CD4-positive, alpha-beta memory T cell (primary cell): ENCODE results near the gene CISTR. TPM values are rescaled to one million over a fixed set of nuclear protein-coding genes. Genes with fewer than 3 reads are reported as not detected.
A peak's percentile ranks its signal among the peaks of the same experiment; 100 is the strongest.

ENCODE experiments used
- CTCF ChIA-PET: fragments of 350-600 bp; sonication (Branson Sonifier 250); formaldehyde crosslinking; loops from one replicate; lab custom pipeline; 2021; ENCODE audit warnings: inconsistent platforms; ENCODE audit not compliant: partially characterized antibody; lab: Charles Lee
- POLR2A ChIA-PET: fragments of 350-600 bp; sonication (Branson Sonifier 250); formaldehyde crosslinking; loops from one replicate; lab custom pipeline; 2021; ENCODE audit not compliant: partially characterized antibody; lab: Charles Lee
- DNase-seq, 5 donors: peaks; one replicate each; pipeline versions ENCODE4 v3.0.0 to v3.0.0-alpha.2; 2020 to 2022; ENCODE audit warnings: mixed read lengths in 1 of 5
- H3K27ac ChIP-seq: one replicate; pipeline ENCODE4 v1.7.0; 2013; ENCODE audit warnings: low read depth, low read length
- H3K27me3 ChIP-seq: 2 replicates; pipeline ENCODE4 v1.7.0; 2013; ENCODE audit warnings: mild to moderate bottlenecking, low read length, moderate library complexity; ENCODE audit not compliant: insufficient read depth
- H3K36me3 ChIP-seq: 2 replicates; pipeline ENCODE4 v1.7.0; 2013; ENCODE audit warnings: mild to moderate bottlenecking, low read length, moderate library complexity; ENCODE audit not compliant: insufficient read depth
- H3K4me1 ChIP-seq: 2 replicates; pipeline ENCODE4 v1.7.0; 2013; ENCODE audit warnings: mild to moderate bottlenecking, low read length, moderate library complexity; ENCODE audit not compliant: insufficient read depth
- H3K4me3 ChIP-seq, 2 donors: one replicate each; pipeline ENCODE4 v1.7.0; 2013; ENCODE audit warnings: low read length in 2 of 2, mild to moderate bottlenecking in 1 of 2
- H3K9me3 ChIP-seq, 2 donors: one replicate each; pipeline ENCODE4 v1.7.0; 2013; ENCODE audit warnings: low read length in 2 of 2, control low read depth in 1 of 2; ENCODE audit not compliant: control insufficient read depth in 1 of 2
- H3K27ac Mint-ChIP-seq, 7 donors: one replicate each; pipeline ENCODE4 v1.8.0; 2020 to 2021; ENCODE audit warnings: mixed read lengths in 7 of 7, mild to moderate bottlenecking in 6 of 7, inconsistent platforms in 3 of 7, moderate library complexity in 3 of 7
- H3K27me3 Mint-ChIP-seq, 2 donors: one replicate each; pipeline ENCODE4 v1.8.0; 2020 to 2021; ENCODE audit warnings: mixed read lengths in 2 of 2
- H3K36me3 Mint-ChIP-seq, 2 donors: one replicate each; pipeline ENCODE4 v1.8.0; 2020 to 2021; ENCODE audit warnings: mixed read lengths in 2 of 2, inconsistent platforms in 1 of 2, mild to moderate bottlenecking in 1 of 2
- H3K4me1 Mint-ChIP-seq, 4 donors: one replicate each; pipeline ENCODE4 v1.8.0; 2020 to 2021; ENCODE audit warnings: mixed read lengths in 4 of 4, mild to moderate bottlenecking in 1 of 4
- H3K4me3 Mint-ChIP-seq, 8 donors: one replicate each; pipeline ENCODE4 v1.8.0; 2020 to 2021; ENCODE audit warnings: mixed read lengths in 8 of 8, mild to moderate bottlenecking in 7 of 8, moderate library complexity in 6 of 8, inconsistent platforms in 3 of 8
- H3K9me3 Mint-ChIP-seq, 8 donors: one replicate each; pipeline ENCODE4 v1.8.0; 2020 to 2021; ENCODE audit warnings: mixed read lengths in 8 of 8, mild to moderate bottlenecking in 5 of 8, inconsistent platforms in 3 of 8, moderate library complexity in 1 of 8
- intact Hi-C: fragments of 100-400 bp; cut with micrococcal nuclease; formaldehyde crosslinking; loops from one replicate; pipeline ENCODE4 v1.15.1; 2023
- polyA plus RNA-seq, 2 donors: library from polyadenylated mRNA; unstranded; fragments of 300-500 nt; fragmentation: Illumina TruSeq; gene quantifications; one replicate each; pipeline ENCODE4 v1.2.3, GENCODE V29; 2021
- total RNA-seq, 2 experiments: library from RNA; stranded (reverse); gene quantifications; one replicate each; pipeline ENCODE4 v1.2.3, GENCODE V29; 2021

The CISTR gene
- total and polyA plus RNA-seq, 4 experiments from 2014 or later = not detected

GRCh38 chr12:53757101-53757770 lies 5.5 kb upstream of the CISTR start:
- peak overlapping the region in 5 of 7 donors; percentile 39 to 83 (median 65) for H3K27ac Mint-ChIP-seq

DNA sequence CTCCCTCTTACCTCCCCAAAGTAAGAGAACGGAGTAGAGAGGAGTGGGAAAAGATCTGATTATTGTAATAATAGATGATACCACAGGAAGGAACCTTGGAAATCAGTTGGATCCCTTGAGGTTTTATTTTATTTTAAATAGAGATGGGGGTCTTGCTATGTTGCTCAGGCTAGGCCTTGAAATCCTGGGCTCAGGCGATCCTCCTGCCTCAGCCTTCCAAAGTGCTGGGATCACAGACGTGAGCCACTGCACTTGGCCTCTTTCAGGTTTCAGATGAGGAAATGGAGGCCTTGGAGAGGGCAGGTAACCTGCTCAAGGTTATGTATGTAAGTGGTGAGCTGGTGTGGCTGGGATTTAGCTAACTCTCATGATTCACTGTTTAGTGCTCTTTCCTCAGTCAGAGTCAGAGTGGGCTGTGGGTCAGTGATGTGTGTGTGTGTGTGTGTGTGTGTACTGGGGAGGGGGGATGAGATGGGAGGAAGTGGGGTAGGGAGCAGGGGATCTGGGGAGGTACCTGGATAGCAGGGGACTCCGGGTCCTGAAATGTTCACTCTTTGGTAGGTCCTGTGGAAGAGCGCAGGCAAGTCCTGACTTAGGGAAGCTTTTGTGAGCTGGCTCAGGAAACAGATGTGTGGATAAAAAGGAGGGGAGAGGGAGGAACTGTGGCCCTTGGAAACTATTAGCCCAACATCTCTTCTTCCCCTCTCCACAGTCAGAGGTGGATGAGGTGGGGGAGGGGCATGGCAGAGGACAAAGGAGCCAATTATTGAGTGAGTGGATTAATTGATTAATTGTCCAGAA lies 4.7 kb upstream of the CISTR start:
- Mint-ChIP-seq H3K27ac (peak overlapping the region in 4 of 7 donors; percentile 35 to 54 (median 44)), H3K9me3 (no peaks in the 10 kb centered on the region), H3K4me3 (peak overlapping the region in 2 of 8 donors; percentile 56 to 75), H3K27me3 (peaks cover 24 to 30% of the 10 kb centered on the region in 2 donors), H3K36me3 (no peaks in the 10 kb centered on the region), H3K4me1 (peaks cover 4 to 10% (median 8%) of the 10 kb centered on the region in 4 donors)
- ChIA-PET POLR2A (interaction anchor here (1.0 to 1.7 kb wide), 2 partner anchors 9 to 10 kb away, joined by 3 to 6 read pairs; no protein-coding TSS in a partner anchor), CTCF (interaction anchor here (0.8 to 6.5 kb wide), 15 partner anchors 9 to 435 kb away, joined by 3 to 122 read pairs (median 5); partner anchors contain the start of genes ATP5MC2 and CALCOCO1)
- H3K4me1 ChIP-seq = peaks cover 18% of the 10 kb centered on the region
- DNase-seq = no peak
- H3K9me3 ChIP-seq = no peaks in the 10 kb centered on the region
- H3K4me3 ChIP-seq = peak overlapping the region in 1 of 2 donors; percentile 12
- no peaks in the 10 kb centered on the region for H3K36me3 ChIP-seq
- intact Hi-C loops = loop anchor here (1.0 kb wide), 1 partner anchor 10 kb away; no protein-coding TSS in a partner anchor
- no peak overlapping the region for H3K27ac ChIP-seq
- H3K27me3 ChIP-seq = peaks cover 24% of the 10 kb centered on the region

More at GRCh38 chr12:53757101-53757770, 5.5 kb upstream of the CISTR start:
- Mint-ChIP-seq H3K36me3 (no peaks in the 10 kb centered on the region), H3K27me3 (peaks cover 27 to 31% of the 10 kb centered on the region in 2 donors), H3K4me1 (peaks cover 2 to 10% (median 8%) of the 10 kb centered on the region in 4 donors), H3K9me3 (no peaks in the 10 kb centered on the region), H3K4me3 (peak overlapping the region; percentile 47 to 75 (median 65))
- Histone ChIP-seq H3K9me3 (no peaks in the 10 kb centered on the region), H3K27ac (no peak overlapping the region), H3K36me3 (no peaks in the 10 kb centered on the region), H3K4me1 (peaks cover 11% of the 10 kb centered on the region), H3K27me3 (peaks cover 21% of the 10 kb centered on the region), H3K4me3 (peak overlapping the region in 1 of 2 donors; percentile 12)
- DNase-seq = peak; percentile 67 to 74 (median 71)
- intact Hi-C loops = loop anchor here (1.0 kb wide), 1 partner anchor 11 kb away; no protein-coding TSS in a partner anchor
- ChIA-PET CTCF (interaction anchor here (0.5 to 6.5 kb wide), 18 partner anchors 9 to 738 kb away, joined by 3 to 122 read pairs (median 4); partner anchors contain the start of genes ATP5MC2 and CALCOCO1), POLR2A (interaction anchor here (1.0 to 1.7 kb wide), 2 partner anchors 10 to 11 kb away, joined by 3 to 6 read pairs; no protein-coding TSS in a partner anchor)

- peaks cover 5 to 10% (median 8%) of the 10 kb centered on the region in 4 donors for H3K4me1 Mint-ChIP-seq
- Histone ChIP-seq H3K27me3 (peaks cover 26% of the 10 kb centered on the region), H3K36me3 (no peaks in the 10 kb centered on the region), H3K9me3 (no peaks in the 10 kb centered on the region), H3K4me3 (no peak overlapping the region), H3K27ac (no peak overlapping the region), H3K4me1 (peaks cover 21% of the 10 kb centered on the region)
- H3K9me3 Mint-ChIP-seq = no peaks in the 10 kb centered on the region
- intact Hi-C loops = no loop called here
- ChIA-PET POLR2A (no interaction called here), CTCF (interaction anchor here (1.6 to 6.5 kb wide), 4 partner anchors 13 to 57 kb away, joined by 5 to 122 read pairs (median 18); no protein-coding TSS in a partner anchor)
- no peak for DNase-seq
- no peaks in the 10 kb centered on the region for H3K36me3 Mint-ChIP-seq
- no peak overlapping the region for H3K4me3 Mint-ChIP-seq
- peaks cover 21 to 30% of the 10 kb centered on the region in 2 donors for H3K27me3 Mint-ChIP-seq
- H3K27ac Mint-ChIP-seq = peak overlapping the region in 1 of 7 donors; percentile 21
Observed at GRCh38 chr12:53755893-53756292, 4.1 kb upstream of the CISTR start.

DNA sequence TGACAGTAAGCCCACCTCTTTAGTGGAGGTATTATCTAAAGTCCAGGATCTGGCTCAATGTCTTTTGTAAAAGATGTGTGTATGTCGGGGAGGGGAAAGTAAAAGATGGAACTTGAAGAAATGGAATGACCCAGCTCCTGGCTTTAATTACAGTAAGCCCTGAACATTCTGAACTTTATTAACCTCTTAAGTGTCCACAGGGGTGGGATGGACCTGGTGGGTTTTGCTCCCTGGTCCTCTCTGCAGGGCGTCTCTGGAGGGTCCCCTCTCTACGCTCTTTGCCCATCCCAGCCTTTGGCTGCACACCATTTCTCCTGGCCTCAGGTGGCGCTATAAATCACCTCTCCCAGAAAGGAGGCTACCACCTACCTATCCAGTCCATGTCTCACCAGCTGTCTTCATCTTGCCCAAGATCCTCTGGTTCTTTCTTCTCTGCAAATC lies 3.7 kb upstream of the CISTR start:
- intact Hi-C loops = no loop called here
- H3K36me3 ChIP-seq = no peaks in the 10 kb centered on the region

GRCh38 chr12:53754633-53755264 lies 3.0 kb upstream of the CISTR start:
- CTCF ChIA-PET = interaction anchor here (1.1 to 6.5 kb wide), 3 partner anchors 11 to 55 kb away, joined by 3 to 122 read pairs (median 6); no protein-coding TSS in a partner anchor

More for the DNA sequence above, 3.7 kb upstream of the CISTR start:
- Mint-ChIP-seq H3K4me3 (no peak overlapping the region), H3K9me3 (no peaks in the 10 kb centered on the region), H3K27ac (no peak overlapping the region), H3K36me3 (no peaks in the 10 kb centered on the region), H3K4me1 (peaks cover 9 to 12% (median 10%) of the 10 kb centered on the region in 4 donors), H3K27me3 (peaks cover 21 to 26% of the 10 kb centered on the region in 2 donors)
- no peak overlapping the region for H3K27ac ChIP-seq
- H3K9me3 ChIP-seq = no peaks in the 10 kb centered on the region
- peaks cover 25% of the 10 kb centered on the region for H3K4me1 ChIP-seq
- ChIA-PET POLR2A (no interaction called here), CTCF (interaction anchor here (1.1 to 6.5 kb wide), 4 partner anchors 12 to 55 kb away, joined by 3 to 122 read pairs (median 10); no protein-coding TSS in a partner anchor)
- H3K27me3 ChIP-seq = peaks cover 30% of the 10 kb centered on the region
- no peak overlapping the region for H3K4me3 ChIP-seq
- no peak for DNase-seq

DNA sequence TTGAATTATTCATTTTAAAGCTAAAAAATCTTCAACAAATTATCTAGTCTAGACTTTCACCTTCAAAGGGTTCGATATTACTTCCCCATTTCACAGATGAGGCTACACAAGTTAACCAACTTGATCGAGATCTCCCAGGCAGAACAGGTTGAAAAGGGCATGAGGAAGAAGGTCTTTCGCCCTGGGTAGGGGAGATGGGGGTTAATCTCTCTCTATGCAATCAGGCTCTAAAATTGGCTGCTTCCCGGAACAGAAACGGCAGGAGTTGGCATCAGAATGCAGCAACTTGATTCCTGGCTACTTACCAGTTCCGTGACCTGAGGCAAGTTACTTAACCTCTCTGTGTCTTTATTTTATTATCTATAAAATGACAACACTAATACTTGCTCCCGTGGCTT lies 2.4 kb upstream of the CISTR start:
- CTCF ChIA-PET = interaction anchor here (1.1 to 6.5 kb wide), 4 partner anchors 11 to 54 kb away, joined by 3 to 122 read pairs (median 4); no protein-coding TSS in a partner anchor
- Histone ChIP-seq H3K36me3 (no peaks in the 10 kb centered on the region), H3K27ac (no peak overlapping the region), H3K9me3 (no peaks in the 10 kb centered on the region), H3K4me3 (no peak overlapping the region), H3K27me3 (peaks cover 31% of the 10 kb centered on the region), H3K4me1 (peaks cover 25% of the 10 kb centered on the region)
- DNase-seq = no peak
- no peak overlapping the region for H3K4me3 Mint-ChIP-seq
- POLR2A ChIA-PET = no interaction called here
- no peaks in the 10 kb centered on the region for H3K36me3 Mint-ChIP-seq
- peaks cover 9 to 12% (median 10%) of the 10 kb centered on the region in 4 donors for H3K4me1 Mint-ChIP-seq
- no peak overlapping the region for H3K27ac Mint-ChIP-seq
- H3K27me3 Mint-ChIP-seq = peaks cover 13 to 17% of the 10 kb centered on the region in 2 donors
- intact Hi-C loops = no loop called here
- H3K9me3 Mint-ChIP-seq = no peaks in the 10 kb centered on the region

More at GRCh38 chr12:53754633-53755264, 3.0 kb upstream of the CISTR start:
- Mint-ChIP-seq H3K27ac (no peak overlapping the region), H3K27me3 (peaks cover 19 to 22% of the 10 kb centered on the region in 2 donors), H3K36me3 (no peaks in the 10 kb centered on the region), H3K4me1 (peaks cover 9 to 12% (median 10%) of the 10 kb centered on the region in 4 donors), H3K9me3 (no peaks in the 10 kb centered on the region), H3K4me3 (no peak overlapping the region)
- POLR2A ChIA-PET = no interaction called here
- Histone ChIP-seq H3K27ac (no peak overlapping the region), H3K4me1 (peaks cover 25% of the 10 kb centered on the region), H3K4me3 (no peak overlapping the region), H3K27me3 (peaks cover 32% of the 10 kb centered on the region), H3K36me3 (no peaks in the 10 kb centered on the region), H3K9me3 (no peaks in the 10 kb centered on the region)
- intact Hi-C loops = no loop called here
- no peak for DNase-seq
